ENCODE results near the gene CACNA1A.

CACNA1A gene

DNA sequence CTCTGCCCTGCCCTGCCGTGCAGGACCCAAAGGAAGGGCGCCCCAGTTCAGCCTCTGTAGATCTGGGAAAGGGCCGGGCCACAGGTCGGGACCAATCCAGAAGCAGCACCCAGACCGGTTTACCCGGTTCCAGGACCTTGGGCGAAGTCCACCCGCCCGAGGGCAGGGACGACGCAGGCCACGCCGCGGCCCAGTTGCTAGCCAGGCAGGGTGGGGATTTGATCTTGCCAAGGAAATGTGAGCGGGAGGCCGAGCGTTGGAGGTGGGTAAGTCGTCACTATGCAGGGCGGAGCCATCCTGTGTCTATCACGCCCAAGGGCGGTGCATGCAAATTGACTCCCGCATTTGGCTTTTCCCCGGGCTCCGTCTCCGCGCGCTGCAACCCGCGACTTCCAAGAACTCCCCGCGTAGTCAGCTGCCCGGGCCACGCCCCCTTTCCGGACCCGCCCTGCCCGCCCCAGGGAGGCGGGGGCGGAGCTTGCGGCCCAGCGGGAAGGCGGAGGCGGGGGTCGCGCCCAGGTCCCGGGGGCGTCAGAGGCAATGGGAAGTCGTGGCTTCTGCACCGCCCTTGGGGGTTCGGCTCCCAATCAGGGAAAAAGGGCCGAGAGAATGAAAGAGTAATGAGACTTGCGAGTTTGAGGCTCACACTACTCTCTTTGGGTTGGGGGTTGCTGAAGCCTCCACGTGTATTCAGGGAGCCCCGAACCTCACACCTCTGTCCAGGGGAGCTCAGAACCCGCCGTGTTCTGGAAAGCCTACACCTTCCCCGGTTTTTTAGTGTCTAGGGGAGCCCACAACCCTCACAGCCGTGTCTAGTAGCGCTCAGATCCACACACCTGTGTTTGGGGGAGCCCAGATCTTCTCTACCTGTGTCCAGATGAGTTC, 343.3 kb downstream of the CACNA1A start:
- POLR2A ChIA-PET: interaction anchor here (0.8 to 5.0 kb wide), 12 partner anchors 8 to 1351 kb away, joined by 3 to 66 read pairs (median 4); partner anchors contain the start of genes IER2, NACC1 and STX10
- CTCF ChIA-PET: interaction anchor here (1.3 kb wide), 1 partner anchor 13 kb away, joined by 3 read pairs; the partner anchor contains the start of genes IER2 and STX10
- no peak for TF ChIP-seq ZNF384 (IDR thresholded peaks at IDR 0.05)
- TF ChIP-seq PKNOX1 (IDR thresholded peaks at IDR 0.05): peak; percentile 95
- TF ChIP-seq L3MBTL2 (conservative IDR thresholded peaks at IDR 0.05): peak; percentile 50
- peak; percentile 91 for DNase-seq (ENCODE audit: extremely low spot score)

GRCh38 chr19:13160557-13160956, 345.7 kb downstream of the CACNA1A start:
- no peak for TF ChIP-seq LEF1 (IDR thresholded peaks at IDR 0.05; ENCODE audit: borderline replicate concordance)
- TF ChIP-seq BHLHE40 (IDR thresholded peaks at IDR 0.05; ENCODE audit: borderline replicate concordance): no peak
- TF ChIP-seq ARNT (IDR thresholded peaks at IDR 0.05): no peak
- TF ChIP-seq L3MBTL2 (conservative IDR thresholded peaks at IDR 0.05): no peak
- TF ChIP-seq ZNF384 (IDR thresholded peaks at IDR 0.05): no peak
- no peak for TF ChIP-seq CTBP1 (IDR thresholded peaks at IDR 0.05; ENCODE audit: borderline replicate concordance)
- TF ChIP-seq FOXA1 (IDR thresholded peaks at IDR 0.05): no peak
- TF ChIP-seq SP1 (IDR thresholded peaks at IDR 0.05): no peak
- POLR2A ChIA-PET: interaction anchor here (5.0 kb wide), 1 partner anchor 8 kb away, joined by 66 read pairs; no protein-coding TSS in a partner anchor
- CTCF ChIA-PET: no interaction called here
- DNase-seq (ENCODE audit: extremely low spot score): no peak

- CTCF ChIA-PET: no interaction called here
- POLR2A ChIA-PET: no interaction called here
- no peak for DNase-seq (ENCODE audit: extremely low spot score)
- TF ChIP-seq L3MBTL2 (conservative IDR thresholded peaks at IDR 0.05) (no peak), CTBP1 (IDR thresholded peaks at IDR 0.05; ENCODE audit: borderline replicate concordance) (no peak), BHLHE40 (IDR thresholded peaks at IDR 0.05; ENCODE audit: borderline replicate concordance) (no peak), ZNF384 (IDR thresholded peaks at IDR 0.05) (no peak), FOXM1 (IDR thresholded peaks at IDR 0.05; ENCODE audit: borderline replicate concordance) (no peak)
These were observed 346.6 kb downstream of the CACNA1A start for GRCh38 chr19:13159713-13160112.
